ENCODE measurements around the gene GPX4.
A peak's percentile ranks its signal among the peaks of the same experiment; 100 is the strongest.

Gene GPX4

DNA sequence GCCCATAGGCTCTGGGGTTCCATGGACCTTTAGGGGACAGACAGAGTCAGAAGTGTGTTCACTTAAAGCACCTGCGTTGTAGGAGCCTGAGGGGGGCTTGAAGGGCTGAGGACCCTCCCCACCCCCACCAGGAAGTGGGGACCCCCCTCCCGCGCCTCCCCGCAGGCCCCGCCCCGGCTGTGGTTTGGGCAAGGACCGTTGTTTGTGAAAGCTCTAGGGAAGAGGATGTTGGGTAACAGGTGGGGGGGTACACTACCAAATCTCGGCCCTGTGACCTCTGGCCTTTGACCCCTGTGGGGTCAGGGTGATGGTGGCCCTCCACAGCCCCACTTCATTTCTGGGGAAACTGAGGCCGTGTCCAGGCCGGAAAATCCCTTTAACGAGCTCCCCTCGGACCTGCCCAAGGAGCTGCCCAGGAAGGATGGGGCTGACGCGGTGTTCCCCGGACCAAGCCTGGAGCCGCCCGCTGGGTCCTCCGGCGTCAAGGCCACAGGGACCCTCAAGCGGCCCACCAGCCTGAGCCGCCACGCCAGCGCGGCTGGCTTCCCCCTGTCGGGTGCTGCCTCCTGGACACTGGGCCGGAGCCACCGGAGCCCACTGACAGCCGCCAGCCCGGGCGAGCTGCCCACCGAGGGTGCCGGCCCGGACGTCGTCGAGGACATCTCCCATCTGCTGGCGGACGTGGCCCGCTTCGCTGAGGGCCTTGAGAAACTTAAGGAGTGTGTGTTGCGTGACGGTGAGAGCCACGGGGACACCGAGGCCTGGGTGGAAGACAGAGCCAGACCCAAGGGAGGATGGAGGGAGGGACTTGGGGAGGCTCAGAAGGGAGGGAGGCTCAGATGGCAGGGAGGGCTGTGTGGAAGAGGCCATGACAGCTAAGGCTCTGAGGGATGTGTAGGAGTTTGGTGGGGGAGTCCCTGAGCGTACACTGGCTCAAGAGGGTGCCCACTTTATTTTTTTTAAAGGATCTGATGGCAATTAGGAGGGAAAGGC, 35.5 kb upstream of the GPX4 start:
- peak; percentile 56 for DNase-seq

DNA sequence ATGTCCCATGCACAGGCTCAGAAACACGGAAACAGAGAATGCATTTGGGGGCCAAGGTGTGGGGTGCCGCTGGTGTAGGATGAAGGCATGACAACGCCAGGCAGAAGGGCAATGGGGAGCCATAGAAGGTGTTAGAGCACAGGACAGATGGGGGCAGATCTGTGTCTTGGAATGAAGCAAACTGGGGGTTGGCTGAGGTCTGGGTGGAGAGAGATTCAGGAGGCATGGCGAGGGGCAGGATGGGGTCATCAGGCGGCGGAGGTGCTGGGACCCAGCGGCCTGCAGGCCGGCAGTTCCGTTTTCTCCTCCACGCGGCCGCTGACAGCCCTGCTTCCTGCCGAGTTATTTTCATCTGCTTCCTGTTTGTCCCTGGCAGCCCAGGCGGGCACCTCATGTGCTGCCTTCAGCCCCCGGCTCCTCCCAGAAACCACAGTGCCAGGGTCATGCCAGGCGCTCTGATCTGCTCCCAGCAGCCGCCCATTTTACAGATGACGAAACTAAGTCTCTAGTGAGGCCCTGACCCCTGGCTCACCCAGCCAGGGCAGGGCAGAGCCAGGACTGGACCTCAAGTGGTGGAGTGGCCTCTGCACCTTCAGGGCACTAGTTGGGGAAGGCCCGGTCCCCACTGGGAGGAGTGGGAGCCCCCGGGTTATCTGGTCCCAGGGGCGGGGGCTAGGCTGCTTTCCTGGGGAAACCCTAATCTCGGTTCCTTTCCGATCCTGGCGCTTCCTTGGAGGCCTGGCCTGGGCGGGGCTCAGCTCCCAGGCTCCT, 34.6 kb upstream of the GPX4 start:
- peak; percentile 57 for DNase-seq

DNA sequence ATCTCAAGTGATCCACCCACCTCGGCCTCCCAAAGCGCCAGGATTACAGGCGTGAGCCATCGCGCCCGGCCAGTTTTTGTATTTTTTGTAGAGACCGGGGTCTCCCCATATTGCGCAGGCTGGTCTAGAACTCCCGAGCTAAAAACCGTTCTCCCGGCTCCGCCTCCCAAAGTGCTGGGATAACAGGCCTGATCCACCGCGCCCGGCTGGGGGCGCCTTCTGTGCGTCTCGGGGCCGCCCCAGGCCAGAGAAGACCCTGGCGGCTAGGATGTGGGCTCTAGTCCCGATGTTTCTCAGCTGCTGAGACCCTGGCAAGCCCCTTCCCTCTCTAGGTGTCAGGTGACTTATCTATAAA, 33.2 kb upstream of the GPX4 start:
- no peak for DNase-seq

DNA sequence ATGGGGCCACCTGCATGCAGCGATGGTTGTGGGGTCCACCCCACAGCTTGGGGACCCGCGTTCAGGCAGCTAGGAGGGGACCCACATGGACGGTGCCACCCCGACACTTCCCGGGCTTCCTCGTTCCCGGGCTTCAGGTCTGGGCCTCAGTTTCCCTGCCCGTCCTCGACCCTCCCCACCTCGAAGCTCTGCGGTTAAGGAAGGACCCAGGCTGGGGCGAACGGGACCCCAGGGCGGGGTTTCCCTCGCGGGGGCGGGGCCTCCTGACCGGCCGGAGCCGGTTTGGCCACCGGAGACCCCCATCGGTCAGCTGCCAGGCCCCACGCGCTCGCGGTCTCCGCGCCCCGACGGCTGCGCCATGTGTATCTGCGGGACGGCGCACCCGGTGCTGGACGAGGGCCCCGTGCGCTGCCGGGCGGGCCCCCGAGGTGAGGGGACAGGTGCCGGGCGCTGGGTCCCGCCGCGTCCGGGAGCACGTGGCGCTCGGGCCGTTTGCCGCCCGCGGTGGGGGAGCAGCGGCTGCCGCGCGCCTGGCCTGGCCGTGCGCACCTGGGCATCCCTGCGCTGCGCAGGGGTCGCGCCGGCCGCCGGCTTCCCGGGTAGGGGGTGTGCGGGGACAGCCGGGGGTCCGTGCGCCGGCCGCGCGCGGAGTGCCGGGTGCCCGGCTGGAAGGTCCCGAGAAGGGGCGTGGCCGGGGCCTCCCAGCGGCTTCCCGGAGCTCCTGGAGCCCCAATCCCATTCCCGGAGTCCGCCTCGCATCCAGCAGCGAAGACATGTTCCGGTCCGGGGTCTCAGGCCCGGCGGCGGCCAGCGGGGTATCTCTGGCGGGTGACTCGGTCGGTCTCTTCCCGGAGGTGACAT, 32.6 kb upstream of the GPX4 start:
- no peak for DNase-seq

DNA sequence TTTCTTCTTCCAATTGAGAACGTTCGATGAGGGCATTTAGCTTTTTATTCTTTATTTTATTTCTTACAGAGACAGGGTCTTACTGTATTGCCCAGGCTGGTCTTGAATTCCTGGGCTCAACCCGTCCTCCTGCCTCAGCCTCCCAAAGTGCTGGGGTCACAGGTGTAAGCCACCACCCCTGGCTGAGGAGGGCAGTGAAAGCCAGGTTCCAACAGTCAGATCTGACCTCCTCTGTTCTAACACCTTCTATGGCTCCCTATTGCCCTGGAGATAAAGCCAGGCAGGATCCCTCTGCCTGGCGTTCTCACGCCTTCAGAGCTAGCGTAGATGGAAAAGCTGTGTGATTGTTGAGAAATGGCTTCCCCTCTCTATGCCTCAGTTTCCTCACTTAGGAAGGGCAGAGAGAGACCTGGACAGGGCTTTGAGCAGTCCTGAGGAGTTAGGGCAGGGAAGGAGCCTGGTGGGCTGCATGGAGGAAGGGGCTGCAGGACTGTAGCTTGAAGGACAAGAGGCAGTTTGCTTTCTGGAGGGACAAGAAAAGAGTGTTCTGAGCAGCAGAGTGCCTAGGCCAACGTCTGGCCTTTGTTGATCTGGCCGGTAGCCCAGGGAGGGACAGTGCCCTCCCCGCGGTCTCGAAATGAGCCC, 31.3 kb upstream of the GPX4 start:
- DNase-seq, result no peak

DNA sequence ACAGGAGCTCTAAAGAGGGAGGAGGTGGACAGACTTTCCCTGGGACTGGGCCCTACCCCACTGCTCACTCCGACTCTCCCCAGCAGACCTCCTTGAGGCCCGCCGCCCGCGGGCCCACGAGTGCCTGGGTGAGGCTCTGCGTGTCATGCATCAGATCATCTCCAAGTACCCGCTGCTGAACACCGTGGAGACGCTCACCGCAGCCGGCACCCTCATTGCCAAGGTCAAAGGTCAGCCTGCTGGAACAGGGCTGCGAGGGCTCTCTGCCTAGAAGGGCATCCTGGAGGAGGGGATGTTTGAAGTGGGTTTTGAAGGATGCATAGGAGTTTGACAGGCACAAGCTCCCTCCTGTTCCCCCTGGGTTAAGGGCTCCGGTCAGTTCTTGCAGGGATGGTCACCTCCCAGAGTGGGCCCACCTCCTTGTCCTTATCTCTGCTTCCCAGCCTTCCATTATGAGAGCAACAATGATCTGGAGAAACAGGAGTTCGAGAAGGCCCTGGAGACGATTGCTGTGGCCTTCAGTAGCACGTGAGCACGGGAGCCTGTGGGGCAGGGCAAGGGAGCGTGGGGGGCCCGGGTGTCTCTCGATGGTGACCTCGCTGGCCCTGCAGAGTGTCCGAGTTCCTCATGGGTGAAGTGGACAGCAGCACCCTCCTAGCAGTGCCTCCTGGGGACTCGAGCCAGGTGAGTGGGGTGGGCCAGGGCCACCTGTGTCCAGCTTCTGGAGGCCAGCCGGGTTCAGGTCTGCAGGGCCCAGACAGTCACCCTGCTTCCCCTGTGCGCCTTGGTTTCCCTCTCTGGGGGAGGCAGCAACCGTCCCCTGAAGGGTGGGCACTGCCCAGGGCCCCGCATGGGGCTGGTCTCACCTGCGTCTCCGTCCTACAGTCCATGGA, 30.5 kb upstream of the GPX4 start:
- DNase-seq, result no peak

DNA sequence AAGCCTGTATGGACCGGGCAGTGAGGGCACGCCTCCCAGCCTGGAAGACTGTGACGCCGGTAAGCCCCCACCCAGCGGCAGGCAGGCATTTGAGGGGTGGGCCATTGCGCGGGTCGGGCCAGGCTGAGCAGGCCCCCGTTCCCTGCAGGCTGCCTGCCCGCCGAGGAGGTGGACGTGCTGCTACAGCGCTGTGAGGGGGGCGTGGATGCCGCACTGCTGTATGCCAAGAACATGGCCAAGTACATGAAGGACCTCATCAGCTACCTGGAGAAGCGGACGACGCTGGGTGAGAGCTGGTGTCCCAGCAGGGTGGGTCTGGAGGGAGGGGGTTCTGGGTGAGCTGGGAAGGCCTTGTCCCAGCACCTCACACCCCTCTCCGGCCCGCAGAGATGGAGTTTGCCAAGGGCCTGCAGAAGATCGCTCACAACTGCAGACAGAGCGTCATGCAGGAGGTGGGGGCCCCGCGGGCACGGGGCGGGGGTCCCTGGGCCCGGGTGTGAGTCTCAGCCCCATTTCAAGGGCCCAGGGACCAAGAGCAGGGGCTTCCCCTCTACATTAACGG, 29.8 kb upstream of the GPX4 start:
- DNase-seq, result no peak

DNA sequence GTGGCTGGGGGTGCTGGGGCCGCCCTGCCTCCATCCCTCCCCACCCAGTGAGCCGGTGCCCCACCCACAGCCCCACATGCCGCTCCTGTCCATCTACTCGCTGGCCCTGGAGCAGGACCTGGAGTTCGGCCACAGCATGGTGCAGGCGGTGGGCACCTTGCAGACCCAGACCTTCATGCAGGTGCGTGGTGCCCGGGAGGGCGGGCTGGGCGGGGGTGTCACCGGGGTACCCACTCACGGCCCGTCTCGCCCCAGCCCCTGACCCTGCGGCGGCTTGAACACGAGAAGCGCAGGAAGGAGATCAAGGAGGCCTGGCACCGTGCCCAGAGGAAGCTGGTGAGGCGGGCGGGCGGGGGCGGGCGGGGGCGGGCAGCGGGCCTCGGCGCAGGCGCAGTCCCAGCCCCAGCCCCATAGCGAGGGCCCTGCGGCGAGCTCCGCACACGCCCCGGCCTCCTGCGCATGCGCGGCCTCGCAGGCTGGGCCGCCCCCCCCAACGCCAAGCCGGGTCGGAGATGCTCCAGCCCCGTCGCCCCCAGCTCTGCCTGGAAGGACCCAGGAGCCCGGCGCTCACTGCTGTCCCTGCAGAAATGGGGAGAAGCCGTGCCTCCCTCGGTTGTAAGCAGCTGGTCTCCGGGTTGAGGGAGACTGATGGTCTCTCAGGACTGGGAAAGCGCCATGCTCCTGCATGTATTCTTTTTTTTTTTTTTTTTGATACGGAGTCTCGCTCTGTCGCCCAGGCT, 29.1 kb upstream of the GPX4 start:
- DNase-seq, result peak; percentile 99

DNA sequence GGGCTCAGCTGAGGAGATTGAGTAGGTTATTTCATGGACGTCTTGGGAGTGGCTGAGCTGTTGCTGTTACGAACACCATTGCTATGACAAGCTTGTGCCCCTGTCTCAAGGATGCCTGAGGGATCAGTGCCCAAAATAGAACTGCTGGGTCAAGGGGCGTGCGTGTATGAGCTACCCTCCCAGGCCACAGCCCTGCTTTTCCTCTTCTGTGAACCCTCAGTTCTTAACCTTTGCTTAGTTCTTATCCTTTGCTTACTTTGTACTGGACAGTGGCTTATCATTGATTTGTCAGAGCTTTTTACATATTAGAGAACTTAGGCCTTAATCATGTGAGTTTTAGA, 27.8 kb upstream of the GPX4 start:
- DNase-seq, result no peak

DNA sequence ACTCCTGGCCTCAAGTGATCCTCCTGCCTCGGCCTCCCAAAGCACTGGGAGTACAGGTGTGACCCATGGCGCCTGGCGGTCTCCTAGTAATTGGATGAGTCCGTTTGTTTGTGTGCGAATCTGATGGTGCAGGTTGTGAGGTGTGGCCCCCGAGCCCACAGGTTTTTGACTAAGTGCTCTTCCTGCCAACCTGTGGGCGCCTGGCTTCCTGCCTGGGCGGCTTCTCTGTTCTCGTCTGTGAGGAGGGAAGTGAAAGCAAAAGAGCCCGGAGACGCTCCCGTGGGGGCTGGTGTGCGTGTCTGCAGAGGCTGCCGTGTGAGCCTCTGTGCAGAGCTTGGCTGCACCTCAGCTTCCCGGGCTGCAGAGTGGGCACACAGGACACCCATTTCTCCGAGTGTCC, 26.8 kb upstream of the GPX4 start:
- peak; percentile 86 for DNase-seq

DNA sequence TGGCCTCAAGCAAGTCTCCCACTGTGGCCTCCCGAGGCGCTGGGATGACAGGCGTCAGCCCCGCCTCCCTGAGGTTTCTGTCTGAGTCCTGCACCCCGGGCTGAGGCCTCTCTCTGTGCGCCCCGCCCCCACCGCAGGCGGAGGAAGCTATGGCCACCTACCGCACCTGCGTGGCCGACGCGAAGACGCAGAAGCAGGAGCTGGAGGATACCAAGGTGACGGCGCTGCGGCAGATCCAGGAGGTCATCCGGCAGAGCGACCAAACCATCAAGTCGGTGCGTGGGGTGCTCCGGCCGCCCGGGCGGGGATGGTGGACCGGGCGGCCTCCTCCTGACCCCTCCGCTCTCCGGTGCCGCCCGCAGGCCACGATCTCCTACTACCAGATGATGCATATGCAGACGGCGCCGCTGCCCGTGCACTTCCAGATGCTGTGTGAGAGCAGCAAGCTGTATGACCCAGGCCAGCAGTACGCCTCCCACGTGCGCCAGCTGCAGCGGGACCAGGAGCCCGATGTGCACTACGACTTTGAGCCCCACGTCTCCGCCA, 24.2 kb upstream of the GPX4 start:
- DNase-seq, result no peak

DNA sequence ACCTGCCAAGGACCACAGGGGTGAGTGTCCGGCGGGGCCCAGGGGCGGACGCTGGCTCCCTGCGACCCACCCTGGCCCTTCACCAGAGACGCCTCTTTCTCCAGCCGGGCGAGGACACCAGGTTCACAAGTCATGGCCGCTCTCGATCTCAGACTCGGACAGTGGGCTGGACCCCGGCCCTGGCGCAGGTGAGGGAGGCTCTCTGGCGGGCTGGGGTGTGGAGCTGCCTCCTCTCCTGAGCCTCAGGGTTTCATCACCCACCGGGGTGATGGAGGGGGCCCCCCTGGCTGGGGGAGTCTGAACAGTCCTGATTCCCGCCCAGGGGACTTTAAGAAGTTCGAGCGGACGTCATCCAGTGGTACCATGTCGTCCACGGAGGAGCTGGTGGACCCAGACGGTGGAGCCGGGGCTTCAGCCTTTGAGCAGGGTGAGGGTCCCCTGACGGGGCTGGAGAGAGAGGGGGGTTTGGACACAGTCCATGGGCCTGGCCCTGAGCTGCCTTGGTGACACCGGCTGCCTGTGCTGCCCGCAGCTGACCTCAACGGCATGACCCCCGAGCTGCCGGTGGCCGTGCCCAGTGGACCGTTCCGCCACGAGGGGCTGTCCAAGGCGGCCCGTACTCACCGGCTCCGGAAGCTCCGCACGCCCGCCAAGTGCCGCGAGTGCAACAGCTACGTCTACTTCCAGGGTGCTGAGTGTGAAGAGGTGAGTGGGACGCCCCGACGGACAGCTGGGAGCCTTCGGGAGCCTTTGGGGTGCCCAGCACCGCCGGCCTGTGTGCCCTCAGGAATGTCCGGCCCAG, 23.2 kb upstream of the GPX4 start:
- DNase-seq, result no peak

DNA sequence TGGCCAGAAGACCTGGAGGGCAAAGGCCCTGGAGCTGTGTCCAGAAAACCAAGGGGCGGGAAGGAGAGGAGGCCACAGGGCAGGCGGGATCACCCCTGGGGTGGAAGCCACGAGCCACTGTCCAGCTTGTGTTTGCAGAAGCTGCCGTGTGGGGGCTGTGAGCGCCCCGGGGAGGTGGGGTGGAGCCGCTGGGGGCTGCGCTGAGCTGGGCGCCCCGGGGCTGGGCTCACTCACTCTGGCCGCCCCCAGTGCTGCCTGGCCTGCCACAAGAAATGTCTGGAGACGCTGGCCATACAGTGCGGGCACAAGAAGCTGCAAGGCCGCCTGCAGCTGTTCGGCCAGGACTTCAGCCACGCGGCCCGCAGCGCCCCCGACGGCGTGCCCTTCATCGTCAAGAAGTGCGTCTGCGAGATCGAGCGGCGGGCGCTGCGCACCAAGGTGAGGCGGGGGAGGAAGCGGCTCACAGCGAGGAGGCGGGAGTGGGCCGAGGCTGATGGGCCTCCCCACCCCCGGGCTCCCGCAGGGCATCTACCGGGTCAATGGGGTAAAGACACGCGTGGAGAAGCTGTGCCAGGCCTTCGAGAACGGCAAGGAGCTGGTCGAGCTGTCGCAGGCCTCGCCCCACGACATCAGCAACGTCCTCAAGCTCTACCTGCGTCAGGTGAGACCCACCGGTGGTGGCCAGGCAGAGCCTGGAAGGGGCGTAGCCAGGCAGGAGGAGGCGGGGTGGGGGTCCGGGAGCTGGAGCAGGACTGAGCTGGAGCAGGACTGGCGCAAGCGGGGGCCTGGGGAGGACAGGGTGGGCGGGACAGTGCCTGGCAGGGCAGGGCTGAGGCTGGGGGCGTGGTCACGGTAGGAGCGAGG, 22.3 kb upstream of the GPX4 start:
- no peak for DNase-seq

DNA sequence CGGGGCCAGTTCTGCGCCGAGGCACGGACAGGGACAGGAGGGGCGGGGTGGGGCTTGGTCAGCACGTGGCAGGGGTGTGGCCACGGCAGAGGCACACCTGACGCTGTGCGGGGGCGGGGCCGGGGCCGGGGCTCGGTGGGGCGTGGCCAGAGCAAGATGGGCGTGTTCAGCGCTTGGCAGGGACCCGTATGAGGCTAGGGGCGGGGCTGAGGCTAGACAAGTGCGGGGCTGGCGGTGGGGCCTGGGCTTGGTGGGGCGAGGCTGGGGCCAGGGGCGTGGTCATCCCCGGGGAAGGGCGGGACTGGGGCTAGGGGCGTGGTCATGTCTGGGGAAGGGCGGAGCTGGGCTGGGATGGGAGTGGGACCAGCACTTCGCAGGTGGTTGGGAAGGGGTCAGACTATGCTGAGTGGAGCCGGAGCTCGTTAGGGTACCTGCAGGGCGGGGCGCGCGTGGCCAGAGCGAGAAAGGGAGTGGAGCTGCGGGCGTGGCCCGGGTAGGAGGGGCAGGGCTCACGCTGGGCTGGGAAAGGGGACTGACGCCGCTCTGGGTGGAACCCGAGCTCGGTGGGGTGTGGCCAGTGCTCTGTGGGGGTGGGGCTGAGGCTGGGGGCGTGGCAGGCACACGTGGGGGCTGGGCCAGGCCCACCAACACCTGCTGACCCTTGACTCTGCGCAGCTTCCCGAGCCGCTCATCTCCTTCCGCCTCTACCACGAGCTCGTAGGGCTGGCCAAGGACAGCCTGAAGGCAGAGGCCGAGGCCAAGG, 21.4 kb upstream of the GPX4 start:
- peak; percentile 79 for DNase-seq

DNA sequence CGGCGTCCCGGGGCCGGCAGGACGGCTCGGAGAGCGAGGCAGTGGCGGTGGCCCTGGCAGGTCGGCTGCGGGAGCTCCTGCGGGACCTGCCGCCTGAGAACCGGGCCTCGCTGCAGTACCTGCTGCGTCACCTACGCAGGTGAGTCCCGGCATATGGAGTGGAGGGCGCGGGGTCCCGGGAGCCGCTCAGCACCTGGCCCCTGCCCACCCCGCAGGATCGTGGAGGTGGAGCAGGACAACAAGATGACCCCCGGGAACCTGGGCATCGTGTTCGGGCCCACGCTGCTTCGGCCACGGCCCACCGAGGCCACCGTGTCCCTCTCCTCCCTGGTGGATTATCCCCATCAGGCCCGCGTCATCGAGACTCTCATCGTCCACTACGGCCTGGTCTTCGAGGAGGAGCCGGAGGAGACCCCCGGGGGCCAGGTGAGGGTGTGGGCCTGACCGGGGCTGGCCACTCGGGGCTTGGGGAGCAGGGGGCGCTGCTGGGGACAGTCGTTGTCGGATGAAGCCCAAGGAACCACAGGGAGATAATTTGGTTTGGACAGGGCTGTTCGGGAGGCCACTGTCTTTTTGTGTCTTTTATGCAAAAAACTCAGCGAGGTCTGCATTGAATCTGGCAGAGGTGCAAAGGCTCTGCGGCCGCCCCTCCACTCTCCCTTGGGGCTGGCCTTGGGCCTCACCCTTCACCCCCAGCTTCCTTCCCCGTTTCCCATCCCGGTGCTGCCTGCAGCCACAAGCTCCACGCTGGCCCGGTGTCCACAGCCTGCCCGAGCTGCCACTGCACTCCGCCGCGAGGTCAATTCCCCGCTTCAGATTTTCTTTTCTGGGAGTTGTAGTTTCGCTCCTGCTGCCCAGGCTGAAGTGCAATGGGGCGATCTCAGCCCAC, 20.6 kb upstream of the GPX4 start:
- no peak for DNase-seq
